ENCODE measurements around the gene BICDL2. TPM values are rescaled to one million over a fixed set of nuclear protein-coding genes. Genes with fewer than 3 reads are reported as not detected.

Gene BICDL2
- total and polyA plus RNA-seq, 5 donors from 2014 or later, result not detected

DNA sequence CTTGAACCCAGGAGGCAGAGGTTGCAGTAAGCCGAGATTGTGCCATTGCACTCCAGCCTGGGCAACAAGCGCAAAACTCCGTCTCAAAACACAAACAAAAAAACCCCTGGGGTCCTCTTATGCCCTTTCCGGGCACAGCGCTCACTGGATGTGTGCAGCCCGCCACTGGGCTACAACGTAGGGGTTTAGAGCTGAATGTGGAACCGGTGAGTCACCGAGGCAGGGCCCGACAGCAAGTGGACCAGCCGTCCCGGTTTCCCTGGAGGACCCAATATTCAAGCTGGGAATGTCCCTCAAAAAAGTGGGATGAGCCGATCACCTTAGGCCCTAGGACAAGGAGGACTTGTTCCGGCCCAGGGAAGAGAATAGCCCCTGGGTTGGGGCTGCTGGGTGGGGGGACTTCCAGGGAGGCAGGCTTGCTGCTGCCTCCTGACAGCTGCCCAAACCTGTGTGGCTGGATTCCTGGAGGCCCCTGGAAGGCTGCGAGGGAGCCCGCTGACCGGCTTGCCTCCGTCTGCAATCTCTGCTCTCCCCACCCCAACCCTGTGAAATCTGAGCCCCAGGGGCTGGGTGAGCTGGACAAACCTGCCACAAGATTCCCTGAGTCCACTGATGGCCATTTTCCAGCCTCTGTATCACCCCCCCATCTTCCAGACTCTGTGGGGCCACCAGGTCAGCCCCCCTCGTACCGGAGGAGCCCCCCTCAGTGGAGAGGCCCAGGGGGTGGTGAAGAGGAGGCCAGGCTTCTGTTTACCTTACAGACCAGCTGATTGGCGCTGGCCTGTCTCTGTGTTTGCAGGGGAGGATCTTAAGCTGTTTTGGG lies 27.0 kb downstream of the BICDL2 start:
- Mint-ChIP-seq H3K27me3 (peaks cover 31% of the 10 kb centered on the region), H3K4me3 (peak overlapping the region in 2 of 4 donors; percentile 8 to 38), H3K4me1 (peaks cover 0 to 29% (median 15%) of the 10 kb centered on the region in 4 donors), H3K27ac (no peak overlapping the region), H3K9me3 (no peaks in the 10 kb centered on the region), H3K36me3 (no peaks in the 10 kb centered on the region)
- Histone ChIP-seq H3K9me3 (ENCODE audit: control insufficient read depth in 2 of 2, low read length in 2 of 2) (no peaks in the 10 kb centered on the region), H3K27me3 (ENCODE audit: control insufficient read depth, insufficient read depth, low read length) (no peaks in the 10 kb centered on the region), H3K27ac (ENCODE audit: insufficient read depth, low read length, poor library complexity, severe bottlenecking) (no peak overlapping the region), H3K4me3 (ENCODE audit: low read depth, low read length) (no peak overlapping the region), H3K36me3 (ENCODE audit: control insufficient read depth, insufficient read depth, low read length) (no peaks in the 10 kb centered on the region), H3K4me1 (ENCODE audit: control insufficient read depth, insufficient read depth, low read length, poor library complexity, severe bottlenecking) (peaks cover 28% of the 10 kb centered on the region)
- DNase-seq (no peak), ATAC-seq (ENCODE audit: low read depth in 2 of 2) (no peak)

DNA sequence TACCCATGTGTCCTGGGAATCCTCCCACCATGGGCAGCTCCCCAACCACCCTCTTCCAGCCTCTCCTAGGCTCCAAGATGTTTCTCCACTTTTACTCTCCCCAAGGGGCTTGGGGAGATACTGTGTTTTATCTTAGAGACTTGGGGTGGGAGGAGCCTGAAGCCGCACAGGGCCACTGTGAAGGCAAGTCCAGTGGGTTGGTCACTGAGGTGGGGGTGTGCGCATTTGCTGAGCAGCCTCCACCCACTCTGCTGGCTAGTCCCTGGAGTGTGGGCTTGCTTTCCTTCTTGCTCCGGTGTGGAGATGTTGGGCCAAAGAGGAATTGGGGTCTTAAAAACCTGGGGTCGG lies 28.1 kb downstream of the BICDL2 start:
- Mint-ChIP-seq H3K4me3 (peak overlapping the region in 2 of 4 donors; percentile 3 to 81), H3K9me3 (no peaks in the 10 kb centered on the region), H3K27ac (no peak overlapping the region), H3K27me3 (peaks cover 26% of the 10 kb centered on the region), H3K36me3 (no peaks in the 10 kb centered on the region), H3K4me1 (peaks cover 3 to 33% (median 16%) of the 10 kb centered on the region in 4 donors)
- DNase-seq (no peak), ATAC-seq (ENCODE audit: low read depth in 2 of 2) (no peak)
- Histone ChIP-seq H3K27ac (ENCODE audit: insufficient read depth, low read length, poor library complexity, severe bottlenecking) (no peak overlapping the region), H3K4me3 (ENCODE audit: low read depth, low read length) (no peak overlapping the region), H3K9me3 (ENCODE audit: control insufficient read depth in 2 of 2, low read length in 2 of 2) (no peaks in the 10 kb centered on the region), H3K4me1 (ENCODE audit: control insufficient read depth, insufficient read depth, low read length, poor library complexity, severe bottlenecking) (peaks cover 30% of the 10 kb centered on the region), H3K27me3 (ENCODE audit: control insufficient read depth, insufficient read depth, low read length) (no peaks in the 10 kb centered on the region), H3K36me3 (ENCODE audit: control insufficient read depth, insufficient read depth, low read length) (no peaks in the 10 kb centered on the region)

DNA sequence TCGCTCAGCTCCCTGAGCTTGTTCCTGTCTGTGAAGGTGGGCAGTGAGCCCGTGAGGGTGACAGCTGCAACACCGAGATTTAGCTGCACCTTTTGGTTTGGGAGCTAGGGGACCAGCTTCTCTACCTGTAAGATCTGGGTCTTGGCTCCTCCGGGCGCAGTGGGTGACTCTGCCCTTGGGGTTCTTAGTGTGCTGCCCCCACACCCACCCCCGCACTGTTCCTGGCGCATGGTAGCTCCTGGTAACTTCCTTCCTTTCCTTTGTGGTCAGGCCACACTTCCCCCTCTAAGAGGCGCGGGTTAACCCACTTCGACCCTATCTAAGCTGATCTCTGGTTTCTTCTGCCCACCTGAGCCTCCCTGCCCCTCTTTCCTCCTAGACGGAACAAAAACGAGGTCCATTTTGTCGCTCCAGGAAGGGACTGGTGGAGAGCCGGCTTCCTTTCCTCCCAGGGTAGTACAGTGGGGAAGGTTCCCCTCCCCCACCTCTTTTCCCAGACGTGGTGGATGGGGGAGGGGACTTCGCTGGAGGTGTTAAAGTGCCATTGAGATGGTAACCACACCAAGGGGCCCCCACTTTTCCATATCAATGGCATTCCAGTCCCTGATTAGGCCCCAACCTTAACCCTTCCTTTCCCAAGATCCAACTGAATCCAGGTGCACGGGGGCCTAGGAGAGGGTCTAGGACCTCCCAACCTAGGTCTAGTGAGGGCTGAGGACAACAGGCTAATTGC lies 28.6 kb downstream of the BICDL2 start:
- Mint-ChIP-seq H3K27me3 (peaks cover 26% of the 10 kb centered on the region), H3K27ac (peak overlapping the region in 2 of 3 donors; percentile 10 to 42), H3K9me3 (no peaks in the 10 kb centered on the region), H3K36me3 (no peaks in the 10 kb centered on the region), H3K4me1 (peaks cover 5 to 33% (median 17%) of the 10 kb centered on the region in 4 donors), H3K4me3 (peak overlapping the region; percentile 68 to 81 (median 76))
- Histone ChIP-seq H3K4me3 (ENCODE audit: low read depth, low read length) (no peak overlapping the region), H3K4me1 (ENCODE audit: control insufficient read depth, insufficient read depth, low read length, poor library complexity, severe bottlenecking) (peaks cover 33% of the 10 kb centered on the region), H3K36me3 (ENCODE audit: control insufficient read depth, insufficient read depth, low read length) (no peaks in the 10 kb centered on the region), H3K9me3 (ENCODE audit: control insufficient read depth in 2 of 2, low read length in 2 of 2) (no peaks in the 10 kb centered on the region), H3K27ac (ENCODE audit: insufficient read depth, low read length, poor library complexity, severe bottlenecking) (no peak overlapping the region), H3K27me3 (ENCODE audit: control insufficient read depth, insufficient read depth, low read length) (no peaks in the 10 kb centered on the region)
- no peak for ATAC-seq (ENCODE audit: low read depth in 2 of 2)
- DNase-seq, result peak in 1 of 3 donors; percentile 28

- Histone ChIP-seq H3K27ac (ENCODE audit: insufficient read depth, low read length, poor library complexity, severe bottlenecking) (no peak overlapping the region), H3K9me3 (ENCODE audit: control insufficient read depth in 2 of 2, low read length in 2 of 2) (no peaks in the 10 kb centered on the region), H3K27me3 (ENCODE audit: control insufficient read depth, insufficient read depth, low read length) (no peaks in the 10 kb centered on the region), H3K4me1 (ENCODE audit: control insufficient read depth, insufficient read depth, low read length, poor library complexity, severe bottlenecking) (peaks cover 33% of the 10 kb centered on the region), H3K36me3 (ENCODE audit: control insufficient read depth, insufficient read depth, low read length) (no peaks in the 10 kb centered on the region), H3K4me3 (ENCODE audit: low read depth, low read length) (no peak overlapping the region)
- no peaks in the 10 kb centered on the region for H3K36me3 Mint-ChIP-seq
- DNase-seq (peak in 1 of 3 donors; percentile 56), ATAC-seq (ENCODE audit: low read depth in 2 of 2) (no peak)
- peaks cover 25% of the 10 kb centered on the region for H3K27me3 Mint-ChIP-seq
- H3K4me1 Mint-ChIP-seq, result peaks cover 9 to 33% (median 17%) of the 10 kb centered on the region in 4 donors
- peak overlapping the region in 2 of 3 donors; percentile 42 to 54 for H3K27ac Mint-ChIP-seq
- peak overlapping the region; percentile 38 to 81 (median 71) for H3K4me3 Mint-ChIP-seq
- no peaks in the 10 kb centered on the region for H3K9me3 Mint-ChIP-seq
These were observed 29.4 kb downstream of the BICDL2 start for GRCh38 chr16:3007059-3007956.

- H3K4me3 Mint-ChIP-seq, result peak overlapping the region; percentile 19 to 84 (median 77)
- no peak for DNase-seq
- H3K27me3 ChIP-seq (ENCODE audit: control insufficient read depth, insufficient read depth, low read length), result no peaks in the 10 kb centered on the region
- peaks cover 33% of the 10 kb centered on the region for H3K4me1 ChIP-seq (ENCODE audit: control insufficient read depth, insufficient read depth, low read length, poor library complexity, severe bottlenecking)
- no peaks in the 10 kb centered on the region for H3K36me3 Mint-ChIP-seq
- no peak overlapping the region for H3K27ac ChIP-seq (ENCODE audit: insufficient read depth, low read length, poor library complexity, severe bottlenecking)
- H3K27ac Mint-ChIP-seq, result peak overlapping the region in 1 of 3 donors; percentile 38
- no peaks in the 10 kb centered on the region for H3K36me3 ChIP-seq (ENCODE audit: control insufficient read depth, insufficient read depth, low read length)
- peaks cover 24% of the 10 kb centered on the region for H3K27me3 Mint-ChIP-seq
- H3K9me3 ChIP-seq (ENCODE audit: control insufficient read depth in 2 of 2, low read length in 2 of 2), result no peaks in the 10 kb centered on the region
- no peak overlapping the region for H3K4me3 ChIP-seq (ENCODE audit: low read depth, low read length)
- H3K4me1 Mint-ChIP-seq, result peaks cover 9 to 33% (median 17%) of the 10 kb centered on the region in 4 donors
- ATAC-seq (ENCODE audit: low read depth in 2 of 2), result no peak
- H3K9me3 Mint-ChIP-seq, result no peaks in the 10 kb centered on the region
These were observed 31.9 kb downstream of the BICDL2 start for GRCh38 chr16:3004781-3005284.

DNA sequence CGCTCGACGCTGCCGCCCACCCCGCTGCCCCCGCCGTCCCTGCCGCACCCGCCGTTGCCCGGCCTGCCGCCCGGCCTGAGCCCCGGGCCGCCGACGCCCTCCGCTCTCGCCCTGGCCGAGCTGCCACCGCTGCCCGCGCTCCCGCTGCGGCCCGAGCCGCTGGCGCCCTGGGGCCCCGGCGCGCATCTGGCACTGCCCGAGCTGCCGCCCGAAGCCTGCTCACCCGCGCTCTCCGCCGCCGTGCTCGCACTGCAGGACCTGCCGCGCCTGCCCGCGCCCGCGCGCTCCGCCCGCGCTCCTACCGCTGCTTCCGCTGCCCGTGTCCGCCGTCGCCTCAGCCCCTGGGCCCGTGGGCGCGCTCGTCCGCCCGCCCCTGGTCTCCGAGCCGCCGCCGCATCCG lies 32.4 kb downstream of the BICDL2 start:
- no peaks in the 10 kb centered on the region for H3K27me3 ChIP-seq (ENCODE audit: control insufficient read depth, insufficient read depth, low read length)
- no peaks in the 10 kb centered on the region for H3K9me3 ChIP-seq (ENCODE audit: control insufficient read depth in 2 of 2, low read length in 2 of 2)
- ATAC-seq (ENCODE audit: low read depth in 2 of 2) (no peak), DNase-seq (no peak)
- no peaks in the 10 kb centered on the region for H3K36me3 ChIP-seq (ENCODE audit: control insufficient read depth, insufficient read depth, low read length)
- no peak overlapping the region for H3K27ac Mint-ChIP-seq
- no peaks in the 10 kb centered on the region for H3K36me3 Mint-ChIP-seq
- H3K27ac ChIP-seq (ENCODE audit: insufficient read depth, low read length, poor library complexity, severe bottlenecking), result no peak overlapping the region
- no peak overlapping the region for H3K4me3 ChIP-seq (ENCODE audit: low read depth, low read length)
- H3K4me1 Mint-ChIP-seq, result peaks cover 9 to 33% (median 17%) of the 10 kb centered on the region in 4 donors
- H3K9me3 Mint-ChIP-seq, result no peaks in the 10 kb centered on the region
- peaks cover 33% of the 10 kb centered on the region for H3K4me1 ChIP-seq (ENCODE audit: control insufficient read depth, insufficient read depth, low read length, poor library complexity, severe bottlenecking)
- H3K4me3 Mint-ChIP-seq, result no peak overlapping the region
- peaks cover 27% of the 10 kb centered on the region for H3K27me3 Mint-ChIP-seq

- no peaks in the 10 kb centered on the region for H3K9me3 Mint-ChIP-seq
These were observed 33.0 kb downstream of the BICDL2 start for GRCh38 chr16:3003582-3004270.

More at GRCh38 chr16:3003582-3004270, 33.0 kb downstream of the BICDL2 start:
- Histone ChIP-seq H3K4me3 (ENCODE audit: low read depth, low read length) (no peak overlapping the region), H3K4me1 (ENCODE audit: control insufficient read depth, insufficient read depth, low read length, poor library complexity, severe bottlenecking) (peaks cover 30% of the 10 kb centered on the region), H3K36me3 (ENCODE audit: control insufficient read depth, insufficient read depth, low read length) (no peaks in the 10 kb centered on the region), H3K9me3 (ENCODE audit: control insufficient read depth in 2 of 2, low read length in 2 of 2) (no peaks in the 10 kb centered on the region), H3K27ac (ENCODE audit: insufficient read depth, low read length, poor library complexity, severe bottlenecking) (no peak overlapping the region), H3K27me3 (ENCODE audit: control insufficient read depth, insufficient read depth, low read length) (no peaks in the 10 kb centered on the region)
- Mint-ChIP-seq H3K27me3 (peaks cover 27% of the 10 kb centered on the region), H3K36me3 (no peaks in the 10 kb centered on the region), H3K4me1 (peaks cover 8 to 30% (median 17%) of the 10 kb centered on the region in 4 donors), H3K4me3 (peak overlapping the region; percentile 68 to 90 (median 84)), H3K27ac (no peak overlapping the region)
- ATAC-seq (ENCODE audit: low read depth in 2 of 2) (peak; percentile 99), DNase-seq (peak; percentile 94 to 100 (median 97))

All from CD4-positive, CD25-positive, alpha-beta regulatory T cell (primary cell).